ENCODE data around the gene ERF. TPM values are rescaled to one million over a fixed set of nuclear protein-coding genes. Genes with fewer than 3 reads are reported as not detected.
A peak's percentile ranks its signal among the peaks of the same experiment; 100 is the strongest.

Gene ERF
- total RNA-seq, 3 donors from 2014 or later: 86.2 to 95.4 (median 89.1) TPM

GRCh38 chr19:42199440-42200115, 55.4 kb downstream of the ERF start:
- ATAC-seq: peak; percentile 50 to 59

DNA sequence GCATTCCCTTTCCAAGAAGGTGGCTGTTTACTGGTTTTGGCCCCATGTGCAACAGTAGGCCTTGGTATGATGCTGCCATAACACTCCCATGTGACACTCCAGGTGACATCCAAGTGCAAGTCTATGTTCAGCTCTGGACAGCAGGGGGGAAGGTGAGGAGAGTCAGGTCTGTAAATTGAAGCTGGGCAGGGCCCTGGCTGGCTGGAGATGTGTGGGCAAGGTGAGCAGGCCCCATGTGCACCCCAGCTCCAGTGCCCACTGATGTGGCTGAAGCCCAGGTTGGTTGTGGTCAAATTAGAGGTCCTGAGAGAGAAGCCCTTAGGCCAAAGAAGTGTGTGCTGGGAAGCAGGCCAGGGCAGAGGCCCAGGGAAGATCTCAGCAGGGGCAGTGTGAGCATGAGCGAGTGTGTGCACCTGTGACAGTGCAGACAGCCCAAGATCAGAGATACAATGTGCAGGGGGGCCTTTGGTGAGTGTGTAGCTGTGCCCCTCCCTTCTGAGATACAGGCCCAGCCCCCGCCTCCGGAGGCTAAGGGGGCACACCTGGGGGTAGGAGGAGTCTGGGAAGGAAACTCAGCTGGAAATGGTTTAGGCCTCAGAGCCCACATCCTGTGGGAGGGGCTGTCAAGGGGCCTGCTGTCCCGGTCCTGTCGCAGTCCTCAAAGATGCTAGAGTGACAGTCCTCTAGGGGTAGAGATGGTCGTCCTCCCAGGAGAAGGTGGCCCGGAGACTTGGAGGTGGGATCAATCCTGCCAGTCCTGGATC, 56.1 kb downstream of the ERF start:
- peak; percentile 43 for DNase-seq
- Mint-ChIP-seq H3K27me3 (ENCODE audit: low read depth) (no peaks in the 10 kb centered on the region), H3K36me3 (ENCODE audit: insufficient read depth) (peaks cover 34% of the 10 kb centered on the region), H3K4me1 (ENCODE audit: low read depth) (peaks cover 81% of the 10 kb centered on the region), H3K4me3 (peak overlapping the region; percentile 60), H3K9me3 (no peaks in the 10 kb centered on the region)
- ATAC-seq: peak; percentile 66 to 72

More at GRCh38 chr19:42199440-42200115, 55.4 kb downstream of the ERF start:
- Mint-ChIP-seq H3K36me3 (ENCODE audit: insufficient read depth) (peaks cover 35% of the 10 kb centered on the region), H3K4me3 (peak overlapping the region; percentile 60), H3K27me3 (ENCODE audit: low read depth) (no peaks in the 10 kb centered on the region), H3K4me1 (ENCODE audit: low read depth) (peaks cover 85% of the 10 kb centered on the region), H3K9me3 (no peaks in the 10 kb centered on the region)
- DNase-seq: peak; percentile 33

Other genes starting within 250 kb of the ERF start
- gene GRIK5, start 184.9 kb downstream of the ERF start, total RNA-seq: 1 to 10 TPM in 1 of 3 donors, under 1 TPM in 2; 0.49 to 1.1 (median 0.61) TPM
- gene ZNF574, start 179.0 kb downstream of the ERF start, total RNA-seq: 10 to 100 TPM; 19.9 to 20.7 (median 20.6) TPM
- 100 to 1,000 TPM in 1 of 3 donors, 10 to 100 TPM in 2; 83.9 to 123 (median 85.7) TPM for gene POU2F2, start 122.7 kb downstream of the ERF start, total RNA-seq
- 10 to 100 TPM; 25.2 to 29.1 (median 28.1) TPM for gene DEDD2, start 37.5 kb downstream of the ERF start, total RNA-seq
- 10 to 100 TPM; 17.2 to 19.4 (median 18.7) TPM for gene ZNF526, start 34.8 kb downstream of the ERF start, total RNA-seq
- 10 to 100 TPM; 51.9 to 56.4 (median 55.2) TPM for gene GSK3A, start 12.5 kb downstream of the ERF start, total RNA-seq
- gene CIC, start 14.1 kb upstream of the ERF start, total RNA-seq: 10 to 100 TPM; 54.9 to 67.3 (median 64.1) TPM
- 1 to 10 TPM in 2 of 3 donors, under 1 TPM in 1; 0.58 to 1.5 (median 1.3) TPM for gene PRR19, start 47.0 kb upstream of the ERF start, total RNA-seq
- 10 to 100 TPM; 55.2 to 67.8 (median 60.0) TPM for gene PAFAH1B3, start 47.5 kb upstream of the ERF start, total RNA-seq
- not detected for gene TMEM145, start 58.2 kb upstream of the ERF start, total RNA-seq
- 1 to 10 TPM; 6.9 to 7.6 (median 6.9) TPM for gene MEGF8, start 70.5 kb upstream of the ERF start, total RNA-seq
- gene CNFN, start 135.2 kb upstream of the ERF start, total RNA-seq: not detected
- gene LIPE, start 172.3 kb upstream of the ERF start, total RNA-seq: 10 to 100 TPM; 23.0 to 29.1 (median 28.0) TPM
- not detected for gene CXCL17, start 187.8 kb upstream of the ERF start, total RNA-seq

All from activated T-cell treated with anti-CD3 and anti-CD28 coated beads, Interleukin-2, amount 50 U/mL, for 4 hours (primary cell).